Vagina (tissue), 2 donors: ENCODE data around the gene NTNG1. TPM values are rescaled to one million over a fixed set of nuclear protein-coding genes. Genes with fewer than 3 reads are reported as not detected.

ENCODE experiments used
- DNase-seq, 2 donors: peaks; one replicate each; pipeline ENCODE4 v3.0.0-alpha.2; 2017; ENCODE audit errors: extremely low spot score in 2 of 2
- H3K27ac ChIP-seq: fragments of 200-600 bp; sonication (generic); one replicate; pipeline ENCODE4 v1.5.1; 2019
- H3K27me3 ChIP-seq: fragments of 200-600 bp; sonication (generic); one replicate; pipeline ENCODE4 v1.5.1; 2019
- H3K36me3 ChIP-seq, 2 donors: fragments of 200-600 bp; sonication (generic); one replicate each; pipeline ENCODE4 v1.5.1; 2017 to 2019
- H3K4me1 ChIP-seq: fragments of 200-600 bp; sonication (generic); one replicate; pipeline ENCODE4 v1.5.1; 2019
- H3K4me3 ChIP-seq, 2 donors: fragments of 200-600 bp; sonication (generic); 1 replicate in 1 of 2; 2 replicates in 1 of 2; pipeline ENCODE4 v1.5.1; 2016 to 2019
- H3K9me3 ChIP-seq: fragments of 200-600 bp; sonication (generic); one replicate; pipeline ENCODE4 v1.5.1; 2019
- POLR2A ChIP-seq, 2 donors: fragments of 450-650 bp; IDR thresholded peaks; one replicate each; pipeline ENCODE4 v1.6.1; 2017; ENCODE audit warnings: antibody characterized with exemption in 2 of 2, mild to moderate bottlenecking in 2 of 2, moderate library complexity in 2 of 2
- POLR2AphosphoS5 ChIP-seq, 2 donors: sonication (generic); formaldehyde crosslinking; IDR thresholded peaks; one replicate each; pipeline ENCODE4 v1.9.0; 2017; ENCODE audit warnings: antibody characterized with exemption in 2 of 2, mild to moderate bottlenecking in 2 of 2, low read depth in 1 of 2; ENCODE audit not compliant: insufficient read depth in 1 of 2
- intact Hi-C: fragments of 100-400 bp; cut with DNase I; formaldehyde crosslinking; loops from one replicate; pipeline ENCODE4 v1.15.1; 2023
- total RNA-seq: library from RNA; depleted of rRNA; stranded (reverse); fragments of >200 nt; gene quantifications from one replicate; pipeline ENCODE4 v1.2.3, GENCODE V29; 2016
- TF ChIP-seq, protein P1 (sequence below), 3 experiments: fragments of 450-650 bp in 2 of 3; fragments of 200-600 bp in 1 of 3; sonication (generic) in 1 of 3; IDR thresholded peaks; one replicate each; pipeline ENCODE4 v1.5.1; 2017 to 2019; ENCODE audit warnings: antibody characterized with exemption in 3 of 3, mild to moderate bottlenecking in 2 of 3, moderate library complexity in 2 of 3

NTNG1 gene
- total RNA-seq, 1 donor from 2014 or later, result 6.6 TPM

DNA sequence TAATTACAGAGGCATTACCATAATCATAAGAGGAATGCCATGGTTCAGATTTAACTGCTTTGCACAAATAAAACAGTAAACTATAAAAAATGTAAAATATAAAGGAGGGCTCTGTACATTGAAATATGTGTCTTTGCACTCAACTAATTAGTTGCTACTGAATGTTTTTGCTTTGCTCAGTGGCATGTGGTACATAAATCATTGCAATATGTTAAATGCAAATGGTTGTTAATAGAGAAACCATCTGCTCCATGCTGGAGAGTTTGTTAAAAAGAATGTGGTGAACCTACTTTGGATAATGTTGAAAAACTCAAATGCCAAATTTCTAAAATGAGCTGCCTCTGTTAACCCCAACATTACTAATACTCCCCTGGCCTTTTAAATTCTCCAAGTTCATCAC is 201.5 kb downstream of the NTNG1 start:
- Histone ChIP-seq H3K4me1 (no peaks in the 10 kb centered on the region), H3K27ac (no peak overlapping the region), H3K36me3 (no peaks in the 10 kb centered on the region), H3K9me3 (no peaks in the 10 kb centered on the region), H3K27me3 (no peaks in the 10 kb centered on the region), H3K4me3 (no peak overlapping the region)
- TF ChIP-seq POLR2AphosphoS5 (IDR thresholded peaks at IDR 0.05; ENCODE audit: insufficient read depth in 1 of 2, low read depth in 1 of 2), result no peak
- TF ChIP-seq POLR2A (IDR thresholded peaks at IDR 0.05), result no peak
- TF ChIP-seq, protein P1, sequence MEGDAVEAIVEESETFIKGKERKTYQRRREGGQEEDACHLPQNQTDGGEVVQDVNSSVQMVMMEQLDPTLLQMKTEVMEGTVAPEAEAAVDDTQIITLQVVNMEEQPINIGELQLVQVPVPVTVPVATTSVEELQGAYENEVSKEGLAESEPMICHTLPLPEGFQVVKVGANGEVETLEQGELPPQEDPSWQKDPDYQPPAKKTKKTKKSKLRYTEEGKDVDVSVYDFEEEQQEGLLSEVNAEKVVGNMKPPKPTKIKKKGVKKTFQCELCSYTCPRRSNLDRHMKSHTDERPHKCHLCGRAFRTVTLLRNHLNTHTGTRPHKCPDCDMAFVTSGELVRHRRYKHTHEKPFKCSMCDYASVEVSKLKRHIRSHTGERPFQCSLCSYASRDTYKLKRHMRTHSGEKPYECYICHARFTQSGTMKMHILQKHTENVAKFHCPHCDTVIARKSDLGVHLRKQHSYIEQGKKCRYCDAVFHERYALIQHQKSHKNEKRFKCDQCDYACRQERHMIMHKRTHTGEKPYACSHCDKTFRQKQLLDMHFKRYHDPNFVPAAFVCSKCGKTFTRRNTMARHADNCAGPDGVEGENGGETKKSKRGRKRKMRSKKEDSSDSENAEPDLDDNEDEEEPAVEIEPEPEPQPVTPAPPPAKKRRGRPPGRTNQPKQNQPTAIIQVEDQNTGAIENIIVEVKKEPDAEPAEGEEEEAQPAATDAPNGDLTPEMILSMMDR (IDR thresholded peaks at IDR 0.05), result no peak
- intact Hi-C loops, result no loop called here
- no peak for DNase-seq

DNA sequence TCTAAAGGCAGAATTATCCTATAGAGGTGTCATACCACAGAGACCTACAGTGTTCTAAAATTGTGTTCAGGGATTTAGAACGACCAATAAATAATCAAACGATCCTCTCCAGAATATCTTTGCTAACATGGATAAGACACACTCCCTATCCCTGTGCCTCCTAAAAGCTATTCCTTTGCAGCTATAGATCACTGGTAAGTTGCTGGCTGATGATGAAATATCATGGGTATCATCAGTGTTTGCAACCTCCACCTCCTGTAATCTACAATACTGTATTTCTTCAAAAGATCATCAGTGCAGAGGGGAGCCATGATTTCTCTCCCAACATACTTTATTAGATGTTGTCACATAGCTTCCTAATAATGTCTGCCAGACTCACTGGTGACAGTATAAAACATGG is 201.9 kb downstream of the NTNG1 start:
- intact Hi-C loops, result no loop called here
- no peaks in the 10 kb centered on the region for H3K27me3 ChIP-seq
- no peak for DNase-seq
- TF ChIP-seq POLR2A (IDR thresholded peaks at IDR 0.05) (no peak), POLR2AphosphoS5 (IDR thresholded peaks at IDR 0.05; ENCODE audit: insufficient read depth in 1 of 2, low read depth in 1 of 2) (no peak)
- TF ChIP-seq, protein P1 (IDR thresholded peaks at IDR 0.05), result no peak
- H3K4me3 ChIP-seq, result no peak overlapping the region
- H3K9me3 ChIP-seq, result no peaks in the 10 kb centered on the region
- H3K4me1 ChIP-seq, result no peaks in the 10 kb centered on the region
- no peak overlapping the region for H3K27ac ChIP-seq
- H3K36me3 ChIP-seq, result no peaks in the 10 kb centered on the region

DNA sequence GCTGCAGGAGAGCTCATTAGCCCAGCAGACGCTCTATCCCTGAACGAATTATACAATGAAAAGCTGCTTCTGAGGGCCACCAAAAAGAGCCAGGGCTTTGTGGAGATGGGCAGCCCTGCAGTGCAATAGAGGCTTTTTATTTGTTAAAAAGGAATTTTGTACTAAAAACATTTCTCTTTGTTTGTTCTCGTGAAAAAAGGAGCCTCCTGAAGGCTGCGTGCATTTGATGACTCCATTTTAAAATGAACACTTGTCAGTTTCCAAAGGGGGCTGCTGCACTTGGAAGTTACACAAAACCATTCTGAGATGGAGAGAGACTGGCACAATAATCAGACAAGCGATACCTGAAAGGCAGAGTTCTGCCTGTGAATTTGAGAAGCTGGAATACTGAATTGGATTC is 202.8 kb downstream of the NTNG1 start:
- Histone ChIP-seq H3K4me1 (no peaks in the 10 kb centered on the region), H3K27me3 (no peaks in the 10 kb centered on the region), H3K9me3 (no peaks in the 10 kb centered on the region), H3K27ac (no peak overlapping the region), H3K4me3 (no peak overlapping the region), H3K36me3 (no peaks in the 10 kb centered on the region)
- TF ChIP-seq POLR2AphosphoS5 (IDR thresholded peaks at IDR 0.05; ENCODE audit: insufficient read depth in 1 of 2, low read depth in 1 of 2) (no peak), POLR2A (IDR thresholded peaks at IDR 0.05) (no peak)
- TF ChIP-seq, protein P1 (IDR thresholded peaks at IDR 0.05), result no peak
- intact Hi-C loops, result no loop called here
- DNase-seq, result no peak

DNA sequence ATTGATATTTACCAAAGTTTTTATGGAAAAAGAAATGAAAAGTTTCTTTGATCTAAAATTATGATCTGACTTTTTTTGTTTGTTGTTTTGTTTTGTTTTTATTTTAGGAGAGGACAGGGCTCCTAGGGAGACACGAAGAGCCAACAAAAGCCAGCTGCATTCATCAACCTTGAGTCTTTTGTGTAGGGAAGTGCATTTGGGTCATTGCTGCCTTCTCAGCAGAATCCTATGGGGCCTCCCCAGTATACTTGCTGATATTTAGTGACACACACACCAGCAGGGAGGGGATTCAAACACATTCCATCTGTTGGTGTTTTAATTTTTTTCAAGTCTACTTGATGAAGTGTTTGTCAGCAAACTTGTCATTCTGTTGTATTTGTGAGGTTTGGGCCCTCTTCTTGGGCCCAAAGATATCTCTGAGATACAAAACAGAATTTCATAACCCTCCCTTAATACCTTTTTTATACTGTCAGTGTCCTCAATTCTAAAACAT is 203.5 kb downstream of the NTNG1 start:
- H3K4me1 ChIP-seq, result no peaks in the 10 kb centered on the region
- no peaks in the 10 kb centered on the region for H3K27me3 ChIP-seq
- H3K27ac ChIP-seq, result no peak overlapping the region
- DNase-seq, result no peak
- no peaks in the 10 kb centered on the region for H3K36me3 ChIP-seq
- TF ChIP-seq, protein P1 (IDR thresholded peaks at IDR 0.05), result no peak
- TF ChIP-seq POLR2A (IDR thresholded peaks at IDR 0.05) (no peak), POLR2AphosphoS5 (IDR thresholded peaks at IDR 0.05; ENCODE audit: insufficient read depth in 1 of 2, low read depth in 1 of 2) (no peak)
- intact Hi-C loops, result no loop called here
- no peak overlapping the region for H3K4me3 ChIP-seq
- no peaks in the 10 kb centered on the region for H3K9me3 ChIP-seq

DNA sequence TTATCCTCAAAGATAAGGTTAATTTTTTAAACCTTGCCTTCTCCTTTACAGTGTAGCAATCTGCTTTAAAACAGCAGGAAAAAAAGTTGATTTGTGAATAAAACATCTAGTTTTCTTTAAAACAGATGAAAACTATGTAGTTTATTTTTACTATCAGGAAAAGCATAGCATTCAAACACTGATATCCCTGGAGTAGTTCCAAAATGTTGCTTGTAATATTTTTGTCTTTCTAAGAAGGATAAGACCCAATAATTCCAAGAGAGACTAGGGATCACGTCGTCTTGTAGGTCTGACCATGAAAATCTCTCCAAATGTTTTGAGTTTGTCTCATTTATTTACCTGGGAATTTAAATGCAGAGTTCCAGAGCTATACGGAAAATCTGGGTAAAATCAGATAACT is 204.0 kb downstream of the NTNG1 start:
- H3K4me3 ChIP-seq, result no peak overlapping the region
- TF ChIP-seq POLR2A (IDR thresholded peaks at IDR 0.05) (no peak), POLR2AphosphoS5 (IDR thresholded peaks at IDR 0.05; ENCODE audit: insufficient read depth in 1 of 2, low read depth in 1 of 2) (no peak)
- TF ChIP-seq, protein P1 (IDR thresholded peaks at IDR 0.05), result no peak
- no peaks in the 10 kb centered on the region for H3K9me3 ChIP-seq
- no peaks in the 10 kb centered on the region for H3K27me3 ChIP-seq
- H3K36me3 ChIP-seq, result no peaks in the 10 kb centered on the region
- intact Hi-C loops, result no loop called here
- H3K27ac ChIP-seq, result no peak overlapping the region
- H3K4me1 ChIP-seq, result no peaks in the 10 kb centered on the region
- no peak for DNase-seq
